GM19238 (cell line): ENCODE results near the gene DNAAF6.
"Not testable (repeated sequence)": the region's sequence is repeated elsewhere in the genome, so short reads cannot be mapped to it uniquely, and the experiment has no call there.

Experiments used
- DNase-seq: peaks from one replicate; pipeline ENCODE4 v3.0.0; 2011; ENCODE audit warnings: low spot score; ENCODE audit not compliant: insufficient read length

DNAAF6 gene

GRCh38 chrX:107205770-107206696 lies at the start of gene DNAAF6, which contains the start of gene NUP62CL:
Gene DNAAF6, plus strand, starts transcription at chrX:107206611. Its CDS starts 6,265 bp downstream, at chrX:107212876.
Gene NUP62CL, minus strand, starts transcription at chrX:107206433. Its CDS starts 31,287 bp downstream, at chrX:107175146.
- peak; percentile 11 for DNase-seq

- DNase-seq = not testable (repeated sequence)
Measured at GRCh38 chrX:107157618-107158017, 48.8 kb upstream of the DNAAF6 start.

- DNase-seq = no peak
Measured at GRCh38 chrX:107167163-107167921, 39.1 kb upstream of the DNAAF6 start.

- DNase-seq = no peak
Measured at GRCh38 chrX:107168257-107168656, 38.2 kb upstream of the DNAAF6 start.

- no peak for DNase-seq
Measured at GRCh38 chrX:107168712-107169111, 37.7 kb upstream of the DNAAF6 start.

GRCh38 chrX:107171369-107172102 lies 34.9 kb upstream of the DNAAF6 start:
- DNase-seq = no peak

GRCh38 chrX:107197319-107197718 lies 9.1 kb upstream of the DNAAF6 start:
- no peak for DNase-seq

GRCh38 chrX:107198074-107198473 lies 8.3 kb upstream of the DNAAF6 start:
- not testable (repeated sequence) for DNase-seq

GRCh38 chrX:107199491-107199890 lies 6.9 kb upstream of the DNAAF6 start:
- DNase-seq = no peak

GRCh38 chrX:107204068-107204605 lies 2.3 kb upstream of the DNAAF6 start:
- DNase-seq = no peak

GRCh38 chrX:107206697-107207065 lies 270 bp downstream of the DNAAF6 start:
- DNase-seq = no peak

- no peak for DNase-seq
Measured at GRCh38 chrX:107207089-107207488, 678 bp downstream of the DNAAF6 start.

- DNase-seq = no peak
Measured at GRCh38 chrX:107207943-107208342, 1.5 kb downstream of the DNAAF6 start.

GRCh38 chrX:107213477-107213876 lies 7.1 kb downstream of the DNAAF6 start:
- no peak for DNase-seq

GRCh38 chrX:107226757-107227156 lies 20.3 kb downstream of the DNAAF6 start:
- DNase-seq = no peak

GRCh38 chrX:107227780-107228485 lies 21.5 kb downstream of the DNAAF6 start:
- DNase-seq = no peak

- DNase-seq = no peak
Measured at GRCh38 chrX:107228486-107228819, 22.0 kb downstream of the DNAAF6 start.

GRCh38 chrX:107272431-107272921 lies 66.1 kb downstream of the DNAAF6 start:
- DNase-seq = no peak

GRCh38 chrX:107273795-107274194 lies 67.4 kb downstream of the DNAAF6 start:
- no peak for DNase-seq

- DNase-seq = no peak
Measured at GRCh38 chrX:107288676-107289075, 82.3 kb downstream of the DNAAF6 start.

GRCh38 chrX:107290019-107290418 lies 83.6 kb downstream of the DNAAF6 start:
- DNase-seq = no peak
